NT2/D1 (cell line): ENCODE data around the gene GOLGA8H.
"Not testable (repeated sequence)": the region's sequence is repeated elsewhere in the genome, so short reads cannot be mapped to it uniquely, and the experiment has no call there.

ENCODE experiments used
- DNase-seq: peaks from one replicate; pipeline ENCODE4 v3.0.0-alpha.2; 2011; ENCODE audit warnings: low read depth, low spot score
- H3K27me3 ChIP-seq: 2 replicates; pipeline ENCODE4 v1.6.0; 2011; ENCODE audit warnings: mild to moderate bottlenecking; ENCODE audit not compliant: insufficient read length, insufficient read depth
- H3K36me3 ChIP-seq: 2 replicates; pipeline ENCODE4 v1.6.1; 2011; ENCODE audit warnings: mild to moderate bottlenecking, low read length, mixed read lengths; ENCODE audit not compliant: insufficient read depth, insufficient read length
- H3K4me1 ChIP-seq: 2 replicates; pipeline ENCODE4 v1.5.1; 2011; ENCODE audit not compliant: insufficient read depth, insufficient read length
- H3K4me3 ChIP-seq: 2 replicates; pipeline ENCODE4 v1.5.1; 2011; ENCODE audit warnings: low read depth; ENCODE audit not compliant: insufficient read length
- H3K9ac ChIP-seq: 2 replicates; pipeline ENCODE4 v1.6.0; 2011; ENCODE audit warnings: low read depth; ENCODE audit not compliant: insufficient read length
- H3K9me3 ChIP-seq: 2 replicates; pipeline ENCODE4 v1.5.1; 2011; ENCODE audit warnings: mild to moderate bottlenecking, low read length; ENCODE audit not compliant: insufficient read depth
- SUZ12 ChIP-seq: IDR thresholded peaks from 2 replicates; pipeline ENCODE4 v1.6.1; 2011; ENCODE audit not compliant: insufficient read length, insufficient read depth; ENCODE audit errors: extremely low read depth
- YY1 ChIP-seq: IDR thresholded peaks from 2 replicates; pipeline ENCODE4 v1.6.1; 2011; ENCODE audit not compliant: insufficient read length, insufficient read depth
- ZNF274 ChIP-seq: IDR thresholded peaks from 2 replicates; pipeline ENCODE4 v1.6.1; 2011; ENCODE audit warnings: mild to moderate bottlenecking, low read depth, low read length

GOLGA8H gene

GRCh38 chr15:30650012-30650929, 46.4 kb downstream of the GOLGA8H start:
- peaks cover 37% of the 10 kb centered on the region for H3K36me3 ChIP-seq
- no peak overlapping the region for H3K4me3 ChIP-seq
- no peaks in the 10 kb centered on the region for H3K4me1 ChIP-seq

GRCh38 chr15:30661154-30661553, 57.3 kb downstream of the GOLGA8H start:
- peaks cover 12% of the 10 kb centered on the region for H3K36me3 ChIP-seq
- DNase-seq, H3K9ac ChIP-seq, H3K4me1 ChIP-seq, H3K9me3 ChIP-seq, H3K4me3 ChIP-seq, H3K27me3 ChIP-seq: not testable (repeated sequence)

More at GRCh38 chr15:30650012-30650929, 46.4 kb downstream of the GOLGA8H start:
- no peaks in the 10 kb centered on the region for H3K9me3 ChIP-seq
- H3K27me3 ChIP-seq, result no peaks in the 10 kb centered on the region
- H3K9ac ChIP-seq, result no peak overlapping the region
- TF ChIP-seq ZNF274, result no peak
- TF ChIP-seq SUZ12, result no peak
- no peak for TF ChIP-seq YY1
- DNase-seq, result no peak
